8988T (cell line): ENCODE measurements around the gene OXER1.

ENCODE experiments used
- DNase-seq: peaks from one replicate; pipeline ENCODE4 v3.0.0; 2011

The OXER1 gene

GRCh38 chr2:42793334-42794270 is 29.7 kb upstream of the OXER1 start:
- no peak for DNase-seq

DNA sequence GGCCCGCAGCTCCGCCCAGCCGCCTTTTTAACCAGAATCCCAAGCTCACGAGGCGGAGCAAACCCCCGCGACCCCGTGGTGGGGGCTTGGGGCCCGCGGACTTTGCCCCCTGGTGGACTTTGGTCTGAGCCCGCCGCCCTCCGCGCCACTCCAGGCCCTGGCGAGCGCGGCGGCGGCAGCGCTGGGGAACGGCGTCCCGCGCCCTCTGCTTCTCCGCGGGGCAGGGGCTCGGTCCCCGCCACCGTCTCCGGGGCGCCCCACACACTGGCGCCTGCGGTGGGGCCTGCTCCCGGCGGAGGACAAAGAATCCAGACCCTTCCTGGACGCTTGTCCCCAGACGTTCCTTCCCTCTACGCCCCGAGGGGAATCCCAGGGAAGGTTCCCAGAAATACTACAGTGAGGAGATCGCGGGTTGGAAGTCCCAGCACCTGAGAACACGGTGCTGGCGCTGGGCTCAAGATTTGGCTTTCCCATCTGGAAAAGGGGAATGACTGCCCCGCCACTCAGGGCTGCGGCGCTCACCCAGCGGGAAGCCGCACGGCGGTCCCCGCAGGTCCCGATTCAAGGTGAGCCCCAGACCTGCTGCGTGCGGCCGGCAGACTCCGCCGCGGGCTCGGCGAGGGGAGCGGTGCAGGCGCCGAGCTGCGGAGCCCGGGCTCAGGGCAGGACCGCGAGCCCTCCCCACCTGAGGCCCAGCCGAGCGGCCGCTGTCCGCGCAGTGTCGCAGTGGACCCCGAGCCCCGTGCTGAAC is 28.8 kb upstream of the OXER1 start, which contains the start of gene HAAO:
TSS of gene HAAO (minus strand) at position 1 of the 751 bp plus-strand sequence. CDS start 47 bp downstream, outside the sequence.
- DNase-seq: no peak

DNA sequence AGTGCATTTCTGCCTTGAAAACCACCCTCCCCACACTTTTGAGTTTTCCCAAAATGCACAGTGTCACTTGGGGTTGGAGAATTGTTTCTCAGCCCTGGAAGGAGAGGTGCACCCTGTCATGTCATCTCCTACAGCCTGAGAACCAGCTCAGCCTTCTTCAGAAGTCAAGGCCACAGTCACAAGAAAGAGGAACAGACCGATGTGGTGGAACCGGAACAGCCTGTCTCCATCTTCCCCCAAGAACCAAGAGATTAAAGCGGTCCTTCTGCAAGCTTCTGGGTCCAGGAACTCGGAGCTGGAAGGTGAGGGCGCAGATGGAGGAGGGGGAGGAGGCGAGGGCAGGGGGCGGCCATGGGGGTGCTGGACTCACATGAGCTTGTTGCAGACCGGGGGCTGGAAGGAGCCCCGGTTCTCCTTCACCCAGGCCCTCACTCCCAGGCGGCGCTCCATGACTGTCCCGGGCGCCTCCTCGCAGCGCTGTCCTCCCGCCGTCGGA is 28.2 kb upstream of the OXER1 start:
- no peak for DNase-seq

DNA sequence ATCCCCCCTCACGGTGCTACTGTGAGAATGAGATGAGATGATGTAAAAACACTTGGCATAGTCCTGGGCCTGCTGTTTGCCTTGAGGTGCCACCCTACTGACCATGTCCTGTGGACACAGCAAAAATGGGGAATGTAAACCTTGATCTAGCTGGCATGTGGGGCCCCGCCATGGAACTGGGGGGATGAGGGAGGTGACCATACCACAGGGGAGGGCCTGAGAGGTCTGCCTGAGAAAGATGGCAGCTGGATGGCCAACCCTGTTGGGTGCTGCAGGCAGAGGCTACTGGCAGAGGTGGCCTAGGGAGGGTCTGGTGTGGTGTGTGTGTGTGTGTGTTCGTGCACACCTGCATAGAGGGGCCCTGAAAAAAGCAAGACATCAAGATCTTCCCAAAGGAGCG is 27.7 kb upstream of the OXER1 start:
- DNase-seq: no peak

DNA sequence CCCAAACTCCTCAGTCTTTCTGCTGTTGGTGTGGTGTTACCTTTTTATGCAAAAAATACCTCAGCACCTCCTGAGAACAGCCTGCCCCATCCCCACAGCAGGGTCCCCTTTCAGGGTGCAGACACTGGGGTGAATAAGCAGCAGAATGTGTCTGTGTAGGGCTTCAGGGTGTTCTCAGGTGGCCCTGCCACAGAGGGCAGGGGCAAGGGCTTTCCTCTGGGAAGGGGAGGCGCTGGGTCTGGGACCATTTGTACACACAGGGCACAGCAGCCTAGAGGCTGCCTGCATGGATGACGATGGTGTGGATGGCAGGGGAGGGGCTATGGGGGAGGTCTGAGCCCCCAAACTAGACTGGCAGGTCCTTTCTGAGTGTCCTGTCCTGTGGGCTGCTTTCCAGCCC is 25.8 kb upstream of the OXER1 start:
- no peak for DNase-seq

DNA sequence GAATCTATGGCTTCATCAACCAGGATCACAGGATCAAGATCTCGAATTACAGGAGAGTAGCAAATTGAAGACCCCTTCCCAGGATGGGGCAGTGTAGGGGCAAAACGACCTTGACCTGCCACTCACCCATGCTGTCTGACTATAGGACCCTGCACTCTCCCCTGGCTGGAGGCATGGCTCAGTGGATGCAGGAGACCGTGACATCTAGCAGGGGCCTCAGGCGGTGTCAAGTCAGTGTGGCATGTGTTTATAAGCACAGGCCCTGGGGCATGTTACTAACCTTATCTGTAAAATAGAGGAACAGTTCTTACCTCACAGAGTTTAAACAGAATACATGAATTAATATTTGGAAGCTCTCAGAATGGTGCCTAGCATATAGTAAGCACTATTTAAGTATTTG is 24.9 kb upstream of the OXER1 start:
- no peak for DNase-seq

DNA sequence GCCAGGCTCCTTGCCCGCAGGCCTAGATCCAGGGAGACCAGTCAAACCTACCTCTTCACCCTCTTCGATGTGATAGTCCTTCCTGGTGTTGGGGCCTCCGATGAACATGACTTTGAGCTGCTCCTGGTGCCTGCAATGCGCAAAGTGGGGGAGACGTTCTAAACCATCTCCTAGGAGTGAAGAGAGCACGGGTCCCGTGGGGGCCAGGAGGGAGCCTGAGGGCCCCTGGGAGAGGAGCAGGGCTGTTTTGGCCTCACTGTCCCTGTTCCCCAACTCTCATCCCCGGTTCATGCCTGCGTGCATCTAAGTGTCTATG is 24.5 kb upstream of the OXER1 start:
- no peak for DNase-seq

DNA sequence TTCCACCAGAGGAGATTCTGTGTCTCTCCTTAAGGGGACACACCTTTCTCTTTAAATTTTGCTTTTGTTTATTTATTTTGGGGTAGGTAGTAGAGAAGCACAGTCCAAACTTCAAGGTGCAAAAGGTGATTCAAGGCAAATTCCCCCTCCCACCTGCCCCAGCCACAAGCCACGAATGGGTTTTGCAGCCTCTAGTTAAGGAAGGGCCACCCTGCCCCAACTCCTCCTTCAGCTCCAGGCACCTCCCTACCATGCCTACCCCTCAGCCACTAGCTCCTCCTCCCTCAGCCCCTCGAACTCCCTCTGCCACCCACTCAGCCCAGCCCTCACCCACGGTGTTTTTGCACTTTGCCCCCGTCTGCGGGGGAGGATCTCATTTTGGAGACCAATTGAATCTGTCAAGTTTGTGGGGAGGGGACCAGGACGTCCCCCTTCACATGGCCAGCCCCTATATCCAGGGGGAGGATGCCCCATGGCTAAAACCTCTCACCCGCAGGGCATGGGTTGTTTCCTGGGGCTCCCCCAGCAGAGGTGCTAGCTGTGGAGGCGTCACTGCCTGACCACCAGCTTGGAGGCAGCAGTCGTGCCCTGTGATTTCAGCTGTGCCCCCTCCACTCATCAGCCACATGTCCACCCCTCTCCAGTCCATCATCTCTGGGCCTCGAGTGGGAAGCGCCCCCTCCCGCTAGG is 24.0 kb upstream of the OXER1 start:
- no peak for DNase-seq

GRCh38 chr2:42787424-42787787 is 23.5 kb upstream of the OXER1 start:
- DNase-seq: no peak

- DNase-seq: no peak
Measured at GRCh38 chr2:42786561-42787345, 22.8 kb upstream of the OXER1 start.

DNA sequence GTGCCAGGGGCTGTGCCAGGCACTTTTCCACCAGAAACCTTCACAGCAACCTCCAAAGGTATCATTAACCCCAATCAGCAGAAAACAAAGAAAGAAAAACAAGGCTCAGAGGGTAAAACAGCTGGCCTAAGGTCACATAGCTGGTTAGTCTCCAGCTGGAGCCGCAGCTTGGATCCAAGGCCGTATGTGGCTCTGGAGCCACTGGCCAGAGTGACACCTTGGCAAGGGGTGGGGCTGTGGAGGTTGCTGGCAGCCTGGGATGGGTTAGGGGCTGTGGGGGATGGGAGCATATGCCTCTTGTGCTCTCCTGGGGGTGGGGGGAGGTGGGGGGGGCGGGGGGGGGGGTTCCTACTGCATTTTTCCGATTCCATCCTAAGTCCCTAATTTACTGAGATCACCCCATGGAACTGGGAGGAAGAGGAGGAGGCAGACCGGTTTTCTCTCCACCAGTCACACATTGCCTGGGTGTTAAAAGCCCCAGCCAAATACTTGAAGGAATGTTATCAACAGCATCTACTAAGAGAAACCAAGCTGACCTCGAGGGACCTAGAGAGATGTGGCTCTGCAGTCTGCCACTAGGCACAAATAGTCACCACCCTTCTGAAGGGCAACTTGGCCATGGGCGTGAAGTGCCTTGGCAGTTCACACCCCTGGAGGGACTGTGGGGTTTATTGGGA is 20.4 kb upstream of the OXER1 start:
- no peak for DNase-seq

DNA sequence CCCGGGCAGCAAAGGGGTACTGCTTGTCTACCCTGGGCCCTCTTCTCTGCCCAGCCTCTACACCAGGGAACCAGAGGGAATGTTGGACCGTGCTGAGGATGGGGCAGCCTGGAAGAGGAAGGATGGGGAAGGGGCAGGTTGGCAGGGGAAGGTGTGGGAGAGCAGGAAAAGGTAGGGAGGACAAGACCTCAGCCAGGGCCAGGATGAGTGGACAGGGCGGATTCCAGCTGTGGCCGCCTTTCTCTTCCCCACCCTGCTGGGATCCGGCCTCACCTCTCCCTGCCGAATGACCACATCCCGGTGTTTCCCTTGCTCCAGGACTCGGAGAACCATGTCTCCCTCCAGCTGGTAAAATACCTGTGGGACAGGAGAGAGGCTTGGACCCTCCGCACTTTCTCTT is 19.6 kb upstream of the OXER1 start:
- no peak for DNase-seq

DNA sequence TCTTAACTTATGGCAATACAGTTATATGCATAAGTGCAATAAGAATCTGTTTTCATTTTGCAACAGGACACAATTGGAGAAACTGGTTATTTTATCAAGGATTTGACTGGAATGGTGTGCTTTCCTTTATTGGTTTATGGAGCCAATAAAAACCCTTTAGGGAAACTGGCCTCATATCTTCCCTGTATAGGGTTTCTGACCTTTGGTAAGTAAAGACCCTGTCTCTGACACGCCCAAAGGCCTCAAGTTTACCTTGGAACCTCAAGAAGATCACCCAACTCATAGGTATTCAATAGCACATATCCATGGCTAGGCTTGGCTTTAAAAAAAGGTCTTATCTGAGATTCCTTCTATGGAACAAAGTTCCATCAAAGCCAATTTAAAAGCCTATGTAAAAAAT is 17.2 kb upstream of the OXER1 start:
- no peak for DNase-seq

DNA sequence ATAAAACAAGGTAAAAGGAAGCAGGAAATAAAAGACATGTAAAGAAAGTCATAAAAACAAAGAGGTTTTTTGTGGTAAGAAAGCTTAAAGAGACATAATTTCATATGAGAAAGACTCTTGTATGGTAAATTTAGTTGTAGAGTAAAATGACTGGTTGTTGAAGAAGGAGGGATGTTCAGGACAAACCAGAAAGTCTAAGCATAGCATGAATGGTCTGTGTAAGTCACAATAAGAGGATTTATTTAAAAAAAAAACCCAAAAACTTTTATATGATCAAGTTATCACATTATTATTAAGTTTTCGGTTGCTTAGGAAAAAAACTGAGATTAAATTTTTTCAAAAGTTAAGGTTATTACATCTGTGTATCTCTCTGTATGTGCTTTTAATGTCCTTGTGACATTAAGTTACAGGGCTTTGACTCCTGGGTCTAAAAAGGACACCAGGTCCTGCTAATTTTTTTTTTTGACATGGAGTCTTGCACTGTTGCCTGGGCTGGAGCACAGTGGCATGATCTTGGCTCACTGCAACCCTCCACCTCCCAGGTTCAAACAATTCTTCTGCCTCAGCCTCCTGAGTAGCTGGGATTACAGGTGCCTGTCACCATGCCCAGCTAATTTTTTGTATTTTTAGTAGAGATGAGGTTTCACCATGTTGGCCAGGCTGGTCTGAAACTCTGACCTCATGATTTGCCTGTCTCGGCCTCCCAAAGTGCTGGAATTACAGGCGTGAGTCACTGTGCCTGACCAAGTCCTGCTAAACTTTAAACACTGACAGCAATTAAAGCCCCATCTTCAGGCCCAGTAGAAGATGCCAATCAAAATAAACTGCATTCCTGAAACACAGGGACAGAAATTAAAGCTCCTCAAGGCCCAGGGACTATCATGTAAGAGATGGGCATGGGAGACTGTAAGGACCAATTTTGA is 14.2 kb upstream of the OXER1 start:
- DNase-seq: no peak

GRCh38 chr2:42775810-42776209 is 11.9 kb upstream of the OXER1 start:
- no peak for DNase-seq

DNA sequence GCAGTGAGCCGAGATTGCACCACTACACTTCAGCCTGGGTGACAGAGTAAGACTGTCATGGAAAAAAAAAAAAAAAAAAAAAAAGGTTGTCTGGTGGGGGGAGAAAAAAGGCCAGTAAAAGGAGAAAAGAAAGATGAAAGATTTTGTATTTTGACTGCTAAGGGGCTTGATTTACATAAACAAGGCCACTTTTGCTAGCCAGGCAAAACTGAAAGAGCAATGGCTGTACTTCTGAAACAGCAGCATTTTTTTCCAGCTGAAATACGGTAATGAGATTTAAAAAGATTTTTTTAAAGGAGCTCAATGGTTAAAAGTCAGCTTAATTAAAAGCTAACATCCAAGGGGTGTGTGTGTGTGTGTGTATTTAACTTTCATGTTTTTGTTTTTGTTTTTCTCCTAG is 11.3 kb upstream of the OXER1 start:
- no peak for DNase-seq

DNA sequence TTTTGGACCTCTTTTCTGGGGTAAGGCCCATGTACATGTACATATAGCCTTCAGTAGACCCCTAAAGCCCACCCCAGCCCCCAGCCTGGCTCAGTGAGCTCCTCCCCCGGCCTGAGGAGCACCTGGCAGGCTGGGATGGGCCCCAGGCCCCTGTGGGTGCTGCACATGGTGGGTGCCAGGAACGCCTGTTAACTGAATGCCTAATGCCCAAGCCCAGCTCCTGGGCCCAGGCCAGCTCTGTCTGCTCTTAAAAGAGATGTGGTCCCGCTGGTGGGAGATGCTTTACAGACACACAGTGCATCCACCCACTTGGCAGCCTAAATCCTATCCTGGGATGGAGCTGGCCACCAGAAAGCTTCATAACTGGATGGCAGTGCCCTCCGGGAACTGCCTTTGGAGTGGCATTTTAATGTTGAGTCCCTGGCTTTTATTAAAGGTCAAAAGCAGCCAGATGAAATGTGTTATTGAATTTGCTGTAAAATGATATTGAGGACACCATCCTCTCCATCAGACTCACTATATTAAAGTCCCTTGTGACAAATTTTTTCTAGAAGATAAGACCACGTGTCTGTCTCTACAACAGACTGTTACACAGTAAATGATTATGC is 7.7 kb upstream of the OXER1 start:
- DNase-seq: no peak

GRCh38 chr2:42770288-42771131 is 6.6 kb upstream of the OXER1 start:
- DNase-seq: peak; percentile 90

- no peak for DNase-seq
Measured at GRCh38 chr2:42769583-42770287, 5.8 kb upstream of the OXER1 start.
